Measurements from ENCODE around the gene TEFM. TPM values are rescaled to one million over a fixed set of nuclear protein-coding genes. Genes with fewer than 3 reads are reported as not detected.

Gene TEFM
- total RNA-seq, 1 experiment from 2014 or later = 11.7 TPM

DNA sequence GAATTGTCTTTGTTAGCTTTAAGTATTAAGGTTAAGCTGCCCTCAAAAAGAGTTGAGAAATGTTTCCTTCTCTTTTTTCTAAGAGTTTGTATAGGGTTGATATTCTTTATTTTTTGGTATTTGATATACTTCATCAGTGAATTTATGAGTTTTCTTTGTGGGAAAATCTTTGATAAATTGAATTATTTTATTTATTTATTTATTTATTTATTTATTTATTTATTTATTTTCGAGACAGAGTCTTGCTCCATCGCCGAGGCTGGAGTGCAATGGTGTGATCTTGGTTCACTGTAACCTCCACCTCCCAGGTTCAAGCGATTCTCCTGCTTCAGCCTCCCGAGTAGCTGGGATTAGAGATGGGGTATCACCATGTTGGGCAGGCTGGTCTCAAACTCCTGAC is 19.9 kb downstream of the TEFM start:
- H4K8ac ChIP-seq (replicated peaks; ENCODE audit: insufficient read length, low read depth, low read length) = no peak overlapping the region
- H3K79me2 ChIP-seq (ENCODE audit: insufficient read depth, low read length) = no peaks in the 10 kb centered on the region
- H3K4me1 ChIP-seq (ENCODE audit: insufficient read depth, low read length) = no peaks in the 10 kb centered on the region
- no peak overlapping the region for H2AK5ac ChIP-seq (ENCODE audit: insufficient read length, low read length)
- H3K4ac ChIP-seq (ENCODE audit: low read depth, low read length) = no peak overlapping the region
- H4K5ac ChIP-seq (ENCODE audit: insufficient read length, low read depth, low read length) = no peak overlapping the region
- H3K56ac ChIP-seq (ENCODE audit: insufficient read length, low read depth, low read length) = no peak overlapping the region
- Mint-ChIP-seq H3K27ac (no peak overlapping the region), H3K4me3 (no peak overlapping the region), H3K36me3 (ENCODE audit: insufficient read depth in 1 of 3, low read depth in 3 of 3) (peaks cover 12 to 45% (median 21%) of the 10 kb centered on the region in 3 experiments; a peak in 6 of 7 replicates), H3K4me1 (no peaks in the 10 kb centered on the region), H3K9me3 (no peaks in the 10 kb centered on the region), H3K27me3 (ENCODE audit: low read depth) (no peaks in the 10 kb centered on the region)
- H2BK15ac ChIP-seq (ENCODE audit: low read depth, low read length) = no peak overlapping the region
- H2BK12ac ChIP-seq (ENCODE audit: insufficient read length, low read depth, low read length) = no peak overlapping the region
- no peaks in the 10 kb centered on the region for H3K27me3 ChIP-seq (ENCODE audit: insufficient read depth, low read length)
- H2BK120ac ChIP-seq (ENCODE audit: low read depth, low read length, poor library complexity, severe bottlenecking) = no peak overlapping the region
- no peak overlapping the region for H3K18ac ChIP-seq (ENCODE audit: insufficient read length, low read depth, low read length)
- no peak overlapping the region for H3T11ph ChIP-seq (ENCODE audit: low read length)
- TF ChIP-seq, protein P1, sequence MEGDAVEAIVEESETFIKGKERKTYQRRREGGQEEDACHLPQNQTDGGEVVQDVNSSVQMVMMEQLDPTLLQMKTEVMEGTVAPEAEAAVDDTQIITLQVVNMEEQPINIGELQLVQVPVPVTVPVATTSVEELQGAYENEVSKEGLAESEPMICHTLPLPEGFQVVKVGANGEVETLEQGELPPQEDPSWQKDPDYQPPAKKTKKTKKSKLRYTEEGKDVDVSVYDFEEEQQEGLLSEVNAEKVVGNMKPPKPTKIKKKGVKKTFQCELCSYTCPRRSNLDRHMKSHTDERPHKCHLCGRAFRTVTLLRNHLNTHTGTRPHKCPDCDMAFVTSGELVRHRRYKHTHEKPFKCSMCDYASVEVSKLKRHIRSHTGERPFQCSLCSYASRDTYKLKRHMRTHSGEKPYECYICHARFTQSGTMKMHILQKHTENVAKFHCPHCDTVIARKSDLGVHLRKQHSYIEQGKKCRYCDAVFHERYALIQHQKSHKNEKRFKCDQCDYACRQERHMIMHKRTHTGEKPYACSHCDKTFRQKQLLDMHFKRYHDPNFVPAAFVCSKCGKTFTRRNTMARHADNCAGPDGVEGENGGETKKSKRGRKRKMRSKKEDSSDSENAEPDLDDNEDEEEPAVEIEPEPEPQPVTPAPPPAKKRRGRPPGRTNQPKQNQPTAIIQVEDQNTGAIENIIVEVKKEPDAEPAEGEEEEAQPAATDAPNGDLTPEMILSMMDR (conservative IDR thresholded peaks at IDR 0.05) = no peak
- DNase-seq = no peak
- H3K4me2 ChIP-seq (ENCODE audit: insufficient read depth, insufficient read length, low read length) = no peak overlapping the region
- WGBS (ENCODE audit: extremely low coverage, insufficient read length, low lambda C conversion rate) = no CpG with 5 or more reads among the region's 5 CpGs
- H3K9ac ChIP-seq (ENCODE audit: extremely low read depth, insufficient read length, low read length) = no peak overlapping the region
- no peaks in the 10 kb centered on the region for H4K20me1 ChIP-seq (ENCODE audit: control insufficient read depth, insufficient read depth, insufficient read length)
- H2AFZ ChIP-seq (ENCODE audit: low read length) = no peak overlapping the region
- H3K23me2 ChIP-seq (ENCODE audit: insufficient read length, low read depth, low read length, poor library complexity, severe bottlenecking) = no peaks in the 10 kb centered on the region
- peaks cover 3% of the 10 kb centered on the region for H3K79me1 ChIP-seq (ENCODE audit: insufficient read depth, low read depth, low read length, poor library complexity, severe bottlenecking)
- H2BK20ac ChIP-seq (ENCODE audit: low read depth, low read length, poor library complexity, severe bottlenecking) = no peak overlapping the region
- H4K91ac ChIP-seq (ENCODE audit: insufficient read length, low read depth, low read length) = no peak overlapping the region
- no peak overlapping the region for H3K14ac ChIP-seq (ENCODE audit: insufficient read depth, low read length)
- no peak overlapping the region for H3K27ac ChIP-seq (ENCODE audit: insufficient read length, low read depth, low read length)
- H3K23ac ChIP-seq (ENCODE audit: insufficient read length, low read depth, low read length) = no peak overlapping the region
- H2BK5ac ChIP-seq (ENCODE audit: insufficient read length, low read length) = no peak overlapping the region
- no peaks in the 10 kb centered on the region for H3K9me3 ChIP-seq (ENCODE audit: control insufficient read depth, low read depth, low read length)

Measured in H9 (cell line).